ENCODE results near the gene FMN1.

Gene FMN1

GRCh38 chr15:33163816-33164215, 30.7 kb downstream of the FMN1 start:
- TF ChIP-seq CTCF (conservative IDR thresholded peaks at IDR 0.05): no peak
- no peak for TF ChIP-seq ZFX (IDR thresholded peaks at IDR 0.05)
- H3K27ac ChIP-seq: no peak overlapping the region

- H3K27ac ChIP-seq: no peak overlapping the region
Measured at GRCh38 chr15:33161209-33161608, 33.3 kb downstream of the FMN1 start.

GRCh38 chr15:33160581-33161165, 33.8 kb downstream of the FMN1 start:
- no peak overlapping the region for H3K27ac ChIP-seq
- TF ChIP-seq ZFX (IDR thresholded peaks at IDR 0.05) (no peak), CTCF (conservative IDR thresholded peaks at IDR 0.05) (no peak)

More at GRCh38 chr15:33161209-33161608, 33.3 kb downstream of the FMN1 start:
- TF ChIP-seq CTCF (conservative IDR thresholded peaks at IDR 0.05) (no peak), ZFX (IDR thresholded peaks at IDR 0.05) (no peak)

GRCh38 chr15:33159726-33160453, 34.6 kb downstream of the FMN1 start:
- TF ChIP-seq ZFX (IDR thresholded peaks at IDR 0.05) (no peak), CTCF (conservative IDR thresholded peaks at IDR 0.05) (peak; percentile 13)
- H3K27ac ChIP-seq: no peak overlapping the region

GRCh38 chr15:33158366-33158765, 36.1 kb downstream of the FMN1 start:
- H3K27ac ChIP-seq: no peak overlapping the region

GRCh38 chr15:33157371-33158037, 37.0 kb downstream of the FMN1 start:
- H3K27ac ChIP-seq: no peak overlapping the region
- TF ChIP-seq CTCF (conservative IDR thresholded peaks at IDR 0.05): no peak
- no peak for TF ChIP-seq ZFX (IDR thresholded peaks at IDR 0.05)

More at GRCh38 chr15:33158366-33158765, 36.1 kb downstream of the FMN1 start:
- TF ChIP-seq CTCF (conservative IDR thresholded peaks at IDR 0.05) (no peak), ZFX (IDR thresholded peaks at IDR 0.05) (no peak)

Measured in C4-2B (cell line).